HG03097 (cell line): ENCODE results near the gene SIRT1.
"Not testable (repeated sequence)": the region's sequence is repeated elsewhere in the genome, so short reads cannot be mapped to it uniquely, and the experiment has no call there.

Experiments used
- ATAC-seq: cut with Tn5 transposase; IDR thresholded peaks from one replicate; pipeline ENCODE4 v1.9.1; 2021; ENCODE audit not compliant: unreplicated experiment, low FRiP score

SIRT1 gene

GRCh38 chr10:67943917-67944316 is 59.5 kb downstream of the SIRT1 start:
- no peak for ATAC-seq

DNA sequence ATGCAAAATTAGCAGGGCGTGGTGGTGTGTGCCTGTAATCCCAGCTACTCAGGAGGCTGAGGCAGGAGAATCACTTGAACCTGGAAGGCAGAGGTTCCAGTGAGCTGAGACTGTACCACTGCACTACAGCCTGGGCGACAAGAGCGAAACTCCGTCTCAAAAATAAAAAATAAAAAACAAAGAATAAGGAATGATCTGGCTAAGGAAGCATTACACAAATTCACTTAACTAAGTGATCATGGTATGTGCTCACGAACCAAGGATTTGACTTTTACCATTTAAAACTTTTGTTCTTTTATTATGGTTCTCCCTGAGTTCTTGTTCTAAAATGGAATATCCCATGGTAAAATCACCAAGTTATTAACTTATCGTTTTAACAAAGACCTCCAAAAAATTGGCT is 71.2 kb downstream of the SIRT1 start:
- no peak for ATAC-seq

DNA sequence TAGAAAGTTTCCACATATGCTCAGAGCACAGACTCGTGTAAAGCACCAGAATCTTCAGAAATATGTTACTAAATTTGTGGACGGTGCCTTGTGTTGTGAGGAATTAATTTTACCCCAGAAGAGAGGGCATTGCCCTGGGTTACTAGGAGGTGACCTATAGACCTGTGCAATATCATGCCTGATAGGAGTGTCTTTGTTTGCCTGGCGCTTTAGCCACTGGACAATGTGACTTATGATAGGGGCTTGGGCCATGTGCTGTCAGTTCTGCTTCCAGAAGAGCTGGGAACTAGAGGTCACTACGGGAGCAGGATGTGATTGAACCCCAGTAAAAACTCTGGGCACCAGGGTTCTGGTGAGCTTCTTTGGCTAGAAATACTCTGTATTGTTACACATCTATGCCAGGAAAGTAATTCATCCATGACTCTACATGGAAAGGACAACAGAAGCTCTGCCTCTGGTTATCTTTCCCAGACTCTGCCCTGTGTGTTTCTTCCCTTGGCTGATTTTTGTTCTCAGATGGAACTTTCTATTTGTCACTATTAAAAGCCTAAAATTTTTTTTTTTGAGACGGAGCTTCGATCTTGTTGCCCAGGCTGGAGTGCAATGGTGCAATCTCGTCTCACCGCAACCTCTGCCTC is 75.5 kb downstream of the SIRT1 start:
- ATAC-seq: no peak

DNA sequence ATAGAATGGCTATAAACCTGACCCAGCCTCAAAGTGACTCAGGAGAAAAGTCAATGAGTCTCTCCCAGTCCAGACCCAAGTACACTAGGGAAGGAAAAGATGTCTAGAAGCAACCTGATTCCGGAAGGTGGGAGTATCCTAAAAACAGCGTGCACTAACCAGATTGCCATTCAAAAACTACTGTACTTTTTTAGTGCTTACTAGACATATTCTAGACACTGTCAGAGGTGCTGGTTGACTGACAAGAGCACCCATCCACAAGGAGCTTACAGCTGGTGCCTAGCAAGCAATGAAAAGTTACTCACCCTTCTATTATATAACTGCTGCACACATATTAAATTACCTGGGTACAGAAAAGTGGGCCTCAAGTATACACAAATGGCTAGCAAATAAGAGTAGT is 81.0 kb downstream of the SIRT1 start:
- ATAC-seq: no peak

GRCh38 chr10:67966035-67966434 is 81.6 kb downstream of the SIRT1 start:
- ATAC-seq: not testable (repeated sequence)
